ENCODE measurements around the gene ZNF71. TPM values are rescaled to one million over a fixed set of nuclear protein-coding genes. Genes with fewer than 3 reads are reported as not detected.
A peak's percentile ranks its signal among the peaks of the same experiment; 100 is the strongest.

Gene ZNF71
- 1 to 10 TPM; 5.4 to 9.8 (median 8.9) TPM for total RNA-seq

GRCh38 chr19:56594783-56595547 is at the start of gene ZNF71:
TSS of gene ZNF71 (plus strand) at chr19:56595302. CDS start at chr19:56601559, 6,257 bp downstream.
- Histone ChIP-seq H3K27me3 (no peaks in the 10 kb centered on the region), H3K4me3 (peak within 1 kb of the TSS; percentile 87 to 98 (median 93)), H3K27ac (peak within 1 kb of the TSS; percentile 48 to 70), H3K36me3 (no peaks in the 10 kb centered on the region), H3K9me3 (peaks cover 0 to 13% of the 10 kb centered on the region in 2 donors), H3K4me1 (peaks cover 0 to 6% of the 10 kb centered on the region in 2 donors)
- peak; percentile 73 to 85 for DNase-seq (ENCODE audit: low spot score in 2 of 2)
- intact Hi-C loops (cut with DNase I; ENCODE audit: low total_unique reads): no loop called here
- TF ChIP-seq POLR2AphosphoS5 (IDR thresholded peaks at IDR 0.05) (peak in 2 of 3 donors; percentile 19 to 47), CTCF (IDR thresholded peaks at IDR 0.05) (no peak), POLR2A (IDR thresholded peaks at IDR 0.05) (no peak)

- H3K27me3 ChIP-seq: no peaks in the 10 kb centered on the region
- DNase-seq (ENCODE audit: low spot score in 2 of 2): no peak
- no peak overlapping the region for H3K4me3 ChIP-seq
- intact Hi-C loops (cut with DNase I; ENCODE audit: low total_unique reads): no loop called here
- no peak for TF ChIP-seq CTCF (IDR thresholded peaks at IDR 0.05)
- no peak for TF ChIP-seq POLR2AphosphoS5 (IDR thresholded peaks at IDR 0.05)
- no peak for TF ChIP-seq POLR2A (IDR thresholded peaks at IDR 0.05)
- peaks cover 70 to 98% of the 10 kb centered on the region in 2 donors for H3K9me3 ChIP-seq
- peaks cover 46% of the 10 kb centered on the region for H3K36me3 ChIP-seq
- H3K27ac ChIP-seq: no peak overlapping the region
- no peaks in the 10 kb centered on the region for H3K4me1 ChIP-seq
These were observed 47.6 kb upstream of the ZNF71 start for GRCh38 chr19:56547535-56547934.

- DNase-seq (ENCODE audit: low spot score in 2 of 2): no peak
- Histone ChIP-seq H3K27me3 (no peaks in the 10 kb centered on the region), H3K4me1 (no peaks in the 10 kb centered on the region), H3K27ac (no peak overlapping the region), H3K4me3 (peak overlapping the region in 1 of 3 donors; percentile 19), H3K36me3 (peaks cover 32% of the 10 kb centered on the region), H3K9me3 (peaks cover 77 to 98% of the 10 kb centered on the region in 2 donors)
- TF ChIP-seq POLR2AphosphoS5 (IDR thresholded peaks at IDR 0.05) (no peak), CTCF (IDR thresholded peaks at IDR 0.05) (no peak), POLR2A (IDR thresholded peaks at IDR 0.05) (no peak)
- intact Hi-C loops (cut with DNase I; ENCODE audit: low total_unique reads): no loop called here
These were observed 40.7 kb upstream of the ZNF71 start for GRCh38 chr19:56554272-56554869.

- TF ChIP-seq POLR2AphosphoS5 (IDR thresholded peaks at IDR 0.05) (no peak), CTCF (IDR thresholded peaks at IDR 0.05) (no peak), POLR2A (IDR thresholded peaks at IDR 0.05) (no peak)
- intact Hi-C loops (cut with DNase I; ENCODE audit: low total_unique reads): no loop called here
- DNase-seq (ENCODE audit: low spot score in 2 of 2): no peak
- Histone ChIP-seq H3K27ac (no peak overlapping the region), H3K27me3 (no peaks in the 10 kb centered on the region), H3K4me1 (no peaks in the 10 kb centered on the region), H3K4me3 (no peak overlapping the region), H3K9me3 (peaks cover 76 to 79% of the 10 kb centered on the region in 2 donors), H3K36me3 (no peaks in the 10 kb centered on the region)
These were observed 32.3 kb upstream of the ZNF71 start for GRCh38 chr19:56562766-56563165.

GRCh38 chr19:56566904-56567273 is 28.2 kb upstream of the ZNF71 start:
- H3K36me3 ChIP-seq: peaks cover 8% of the 10 kb centered on the region
- peak; percentile 20 to 52 for DNase-seq (ENCODE audit: low spot score in 2 of 2)
- no peaks in the 10 kb centered on the region for H3K27me3 ChIP-seq
- H3K4me1 ChIP-seq: no peaks in the 10 kb centered on the region
- intact Hi-C loops (cut with DNase I; ENCODE audit: low total_unique reads): no loop called here
- peaks cover 74 to 75% of the 10 kb centered on the region in 2 donors for H3K9me3 ChIP-seq
- H3K27ac ChIP-seq: peak overlapping the region; percentile 74 to 87
- H3K4me3 ChIP-seq: peak overlapping the region; percentile 82 to 96 (median 90)
- no peak for TF ChIP-seq POLR2AphosphoS5 (IDR thresholded peaks at IDR 0.05)
- no peak for TF ChIP-seq POLR2A (IDR thresholded peaks at IDR 0.05)
- no peak for TF ChIP-seq CTCF (IDR thresholded peaks at IDR 0.05)
